PC-3 (cell line): ENCODE measurements around the gene VSTM4.

ENCODE experiments used
- CTCF ChIP-seq: fragments of 300-600 bp; sonication (generic); conservative IDR thresholded peaks from 2 replicates; pipeline ENCODE4 v1.5.1; 2017; ENCODE audit warnings: antibody characterized with exemption, low read depth, mild to moderate bottlenecking, low read length
- EZH2 ChIP-seq: fragments of 300-600 bp; sonication (generic); IDR thresholded peaks from one replicate; pipeline ENCODE4 v1.6.1; 2017; ENCODE audit warnings: antibody characterized with exemption, mild to moderate bottlenecking, low read length; ENCODE audit not compliant: unreplicated experiment

GRCh38 chr10:49079499-49079898 is 35.8 kb downstream of the VSTM4 start:
- TF ChIP-seq CTCF (no peak), EZH2 (no peak)
